ENCODE results near the gene ZFHX3. TPM values are rescaled to one million over a fixed set of nuclear protein-coding genes. Genes with fewer than 3 reads are reported as not detected.

The ZFHX3 gene
- total RNA-seq, 2 donors from 2014 or later: 57.7 to 70.1 TPM

DNA sequence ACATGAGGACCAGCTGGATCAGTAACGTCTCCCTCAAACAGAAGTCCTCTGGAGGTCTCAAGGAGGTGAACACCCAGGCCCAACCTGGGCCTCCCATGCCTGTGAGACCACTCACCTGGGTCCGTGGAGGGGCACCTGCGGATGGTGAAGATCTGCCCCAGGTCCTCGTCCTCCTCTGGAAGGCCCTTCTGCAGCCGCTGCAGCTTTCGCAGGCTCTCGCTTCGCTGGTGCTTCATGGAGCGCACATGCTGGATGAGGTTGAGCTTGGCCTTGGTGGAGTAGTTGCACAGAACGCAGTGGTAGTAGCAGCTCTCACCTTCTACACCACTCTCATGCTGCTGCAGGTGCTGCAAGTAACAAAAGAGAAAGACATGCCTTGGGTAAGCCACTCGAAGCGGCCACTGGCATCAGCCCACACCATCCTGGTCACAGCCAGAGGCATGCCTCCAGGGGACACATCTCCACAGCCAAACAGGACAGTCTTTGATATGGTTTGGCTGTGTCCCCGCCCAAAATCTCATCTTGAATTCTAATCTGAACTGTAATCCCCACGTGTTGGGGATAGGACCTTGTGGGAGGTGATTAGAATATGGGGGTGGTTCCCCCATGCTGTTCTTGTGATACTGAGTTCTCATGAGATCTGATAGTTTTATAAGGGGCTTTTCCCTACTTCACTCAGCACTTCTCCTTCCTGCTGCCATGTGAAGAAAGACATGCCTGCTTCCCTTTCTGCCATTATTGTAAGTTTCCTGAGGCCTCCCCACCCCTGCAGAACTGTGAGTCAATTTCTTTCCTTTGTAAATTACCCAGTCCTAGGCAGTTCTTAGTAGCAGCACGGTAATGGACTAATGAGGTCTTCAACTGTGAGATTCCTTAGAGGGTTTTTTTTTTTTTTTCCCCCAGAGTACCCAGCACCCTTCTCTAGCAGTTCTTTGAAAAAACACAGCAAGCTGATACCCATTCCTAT lies 158.0 kb downstream of the ZFHX3 start:
- no peak overlapping the region for H3K27ac ChIP-seq
- no peak overlapping the region for H3K4me3 ChIP-seq
- H3K4me1 ChIP-seq (ENCODE audit: control insufficient read depth in 1 of 2, low read depth in 2 of 2): peaks cover 22 to 46% of the 10 kb centered on the region in 2 donors
- ATAC-seq (ENCODE audit: insufficient number of reproducible peaks, low FRiP score, low read depth) (no peak), DNase-seq (ENCODE audit: low spot score) (no peak)
- peaks cover 32% of the 10 kb centered on the region for H3K36me3 ChIP-seq
- H3K27me3 ChIP-seq (replicated peaks; ENCODE audit: insufficient read depth): no peaks in the 10 kb centered on the region
- TF ChIP-seq, protein P1, sequence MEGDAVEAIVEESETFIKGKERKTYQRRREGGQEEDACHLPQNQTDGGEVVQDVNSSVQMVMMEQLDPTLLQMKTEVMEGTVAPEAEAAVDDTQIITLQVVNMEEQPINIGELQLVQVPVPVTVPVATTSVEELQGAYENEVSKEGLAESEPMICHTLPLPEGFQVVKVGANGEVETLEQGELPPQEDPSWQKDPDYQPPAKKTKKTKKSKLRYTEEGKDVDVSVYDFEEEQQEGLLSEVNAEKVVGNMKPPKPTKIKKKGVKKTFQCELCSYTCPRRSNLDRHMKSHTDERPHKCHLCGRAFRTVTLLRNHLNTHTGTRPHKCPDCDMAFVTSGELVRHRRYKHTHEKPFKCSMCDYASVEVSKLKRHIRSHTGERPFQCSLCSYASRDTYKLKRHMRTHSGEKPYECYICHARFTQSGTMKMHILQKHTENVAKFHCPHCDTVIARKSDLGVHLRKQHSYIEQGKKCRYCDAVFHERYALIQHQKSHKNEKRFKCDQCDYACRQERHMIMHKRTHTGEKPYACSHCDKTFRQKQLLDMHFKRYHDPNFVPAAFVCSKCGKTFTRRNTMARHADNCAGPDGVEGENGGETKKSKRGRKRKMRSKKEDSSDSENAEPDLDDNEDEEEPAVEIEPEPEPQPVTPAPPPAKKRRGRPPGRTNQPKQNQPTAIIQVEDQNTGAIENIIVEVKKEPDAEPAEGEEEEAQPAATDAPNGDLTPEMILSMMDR (IDR thresholded peaks at IDR 0.05): no peak
- no peaks in the 10 kb centered on the region for H3K9me3 ChIP-seq

DNA sequence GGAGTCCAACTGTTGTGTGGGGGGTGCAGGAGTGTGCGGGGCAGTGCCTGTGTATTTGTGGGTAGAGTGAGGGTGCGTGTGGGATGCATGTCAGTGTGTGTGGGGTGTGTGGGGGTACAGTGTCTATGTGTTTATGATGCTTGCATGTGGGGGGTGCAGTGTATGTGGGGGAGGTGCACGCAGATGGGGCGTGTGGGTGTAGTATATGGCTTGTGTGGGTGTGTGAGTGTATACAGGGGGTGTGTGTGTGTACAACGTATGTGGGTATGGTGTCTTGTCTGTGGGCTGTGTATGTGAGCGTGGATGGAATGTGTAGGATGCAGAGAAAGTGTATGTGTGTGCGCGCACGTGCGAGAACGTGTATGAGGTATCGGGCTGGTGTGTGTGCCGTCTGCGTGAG lies 160.4 kb downstream of the ZFHX3 start:
- DNase-seq (ENCODE audit: low spot score): no peak
- H3K36me3 ChIP-seq: peaks cover 35% of the 10 kb centered on the region

DNA sequence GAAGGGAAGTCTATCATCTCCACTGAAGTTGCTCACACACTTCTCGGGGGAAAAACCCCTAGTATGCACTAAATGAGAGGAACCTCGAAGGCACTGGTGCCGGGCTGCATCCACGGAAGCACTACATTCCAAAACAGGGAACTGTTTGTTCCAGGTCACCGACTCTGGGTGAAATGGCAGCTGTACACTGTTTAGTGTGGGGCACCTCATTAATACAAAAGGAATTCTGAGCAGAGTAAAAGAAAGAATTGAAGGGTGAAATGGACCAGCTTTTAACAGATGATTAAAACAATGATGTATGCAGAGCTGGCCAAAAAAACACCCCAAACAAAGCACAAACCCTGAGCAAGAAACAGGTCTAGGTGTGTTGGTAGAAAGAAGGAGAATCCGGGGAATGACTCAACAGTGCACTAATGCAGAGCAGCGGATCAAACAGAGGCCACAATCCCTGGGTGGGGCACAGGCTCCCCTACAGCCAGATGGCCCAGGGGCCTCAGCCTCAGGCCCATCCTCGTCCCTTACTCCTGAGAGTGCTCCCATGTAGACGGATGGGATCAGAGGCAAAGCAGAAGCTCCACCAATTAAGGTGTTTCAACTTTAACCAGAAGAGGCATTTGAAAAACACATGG lies 161.5 kb downstream of the ZFHX3 start:
- no peak overlapping the region for H3K27ac ChIP-seq
- TF ChIP-seq, protein P1 (IDR thresholded peaks at IDR 0.05): no peak
- no peaks in the 10 kb centered on the region for H3K27me3 ChIP-seq (replicated peaks; ENCODE audit: insufficient read depth)
- peaks cover 3 to 19% of the 10 kb centered on the region in 2 donors for H3K4me1 ChIP-seq (ENCODE audit: control insufficient read depth in 1 of 2, low read depth in 2 of 2)
- no peak overlapping the region for H3K4me3 ChIP-seq
- peaks cover 35% of the 10 kb centered on the region for H3K36me3 ChIP-seq
- H3K9me3 ChIP-seq: no peaks in the 10 kb centered on the region
- DNase-seq (ENCODE audit: low spot score) (no peak), ATAC-seq (ENCODE audit: insufficient number of reproducible peaks, low FRiP score, low read depth) (no peak)

More for the DNA sequence above, 160.4 kb downstream of the ZFHX3 start:
- H3K4me1 ChIP-seq (ENCODE audit: control insufficient read depth in 1 of 2, low read depth in 2 of 2): peaks cover 5 to 25% of the 10 kb centered on the region in 2 donors
- TF ChIP-seq, protein P1 (IDR thresholded peaks at IDR 0.05): no peak
- H3K4me3 ChIP-seq: no peak overlapping the region
- H3K27ac ChIP-seq: no peak overlapping the region
- H3K9me3 ChIP-seq: no peaks in the 10 kb centered on the region
- no peak for ATAC-seq (ENCODE audit: insufficient number of reproducible peaks, low FRiP score, low read depth)
- H3K27me3 ChIP-seq (replicated peaks; ENCODE audit: insufficient read depth): no peaks in the 10 kb centered on the region

DNA sequence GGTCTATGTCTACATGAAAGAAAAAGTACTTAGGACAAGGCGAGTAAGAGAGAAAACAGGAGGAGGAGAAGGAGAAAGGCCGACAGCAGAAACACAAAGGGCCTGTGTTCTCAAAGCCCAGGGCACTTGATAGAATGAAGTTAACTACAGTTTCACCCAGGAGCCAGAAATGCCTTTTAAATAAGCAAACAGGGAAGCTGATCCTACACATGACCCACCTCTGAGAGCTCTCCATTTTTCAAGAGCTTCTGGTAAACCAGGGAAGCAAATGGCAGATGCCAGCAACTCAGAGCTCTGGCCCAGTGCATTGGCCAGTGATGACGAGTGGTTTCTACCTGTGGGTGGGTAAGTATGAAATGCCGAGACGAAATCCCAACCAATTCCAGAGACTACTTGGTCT lies 163.4 kb downstream of the ZFHX3 start:
- peaks cover 3 to 20% of the 10 kb centered on the region in 2 donors for H3K4me1 ChIP-seq (ENCODE audit: control insufficient read depth in 1 of 2, low read depth in 2 of 2)
- DNase-seq (ENCODE audit: low spot score) (no peak), ATAC-seq (ENCODE audit: insufficient number of reproducible peaks, low FRiP score, low read depth) (no peak)
- H3K4me3 ChIP-seq: no peak overlapping the region
- no peaks in the 10 kb centered on the region for H3K9me3 ChIP-seq
- peaks cover 32% of the 10 kb centered on the region for H3K36me3 ChIP-seq
- TF ChIP-seq, protein P1 (IDR thresholded peaks at IDR 0.05): no peak
- no peak overlapping the region for H3K27ac ChIP-seq
- H3K27me3 ChIP-seq (replicated peaks; ENCODE audit: insufficient read depth): no peaks in the 10 kb centered on the region

DNA sequence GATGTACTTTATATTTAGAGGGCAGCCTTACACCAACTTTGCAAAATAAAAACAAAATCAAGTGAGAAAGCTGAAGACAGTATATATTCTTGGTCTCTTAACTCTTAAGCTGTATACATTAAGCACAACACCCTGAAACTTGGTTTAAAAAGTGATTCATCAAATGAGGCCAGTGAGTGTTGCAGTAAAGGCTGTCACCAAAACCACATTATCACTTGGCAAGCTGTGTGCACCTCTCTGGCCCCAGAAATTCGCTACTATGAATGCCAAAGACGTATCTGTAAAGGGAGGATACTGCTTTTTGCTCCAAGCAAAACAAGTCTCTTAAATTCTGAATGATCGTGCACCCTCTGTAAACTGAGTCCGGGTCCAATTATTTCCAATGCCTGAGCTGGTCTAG lies 163.9 kb downstream of the ZFHX3 start:
- Histone ChIP-seq H3K36me3 (peaks cover 30% of the 10 kb centered on the region), H3K4me1 (ENCODE audit: control insufficient read depth in 1 of 2, low read depth in 2 of 2) (peaks cover 3 to 18% of the 10 kb centered on the region in 2 donors), H3K4me3 (no peak overlapping the region), H3K9me3 (no peaks in the 10 kb centered on the region), H3K27me3 (replicated peaks; ENCODE audit: insufficient read depth) (no peaks in the 10 kb centered on the region), H3K27ac (no peak overlapping the region)
- ATAC-seq (ENCODE audit: insufficient number of reproducible peaks, low FRiP score, low read depth) (no peak), DNase-seq (ENCODE audit: low spot score) (no peak)
- TF ChIP-seq, protein P1 (IDR thresholded peaks at IDR 0.05): no peak
